ENCODE measurements around the gene NCDN.

The NCDN gene

DNA sequence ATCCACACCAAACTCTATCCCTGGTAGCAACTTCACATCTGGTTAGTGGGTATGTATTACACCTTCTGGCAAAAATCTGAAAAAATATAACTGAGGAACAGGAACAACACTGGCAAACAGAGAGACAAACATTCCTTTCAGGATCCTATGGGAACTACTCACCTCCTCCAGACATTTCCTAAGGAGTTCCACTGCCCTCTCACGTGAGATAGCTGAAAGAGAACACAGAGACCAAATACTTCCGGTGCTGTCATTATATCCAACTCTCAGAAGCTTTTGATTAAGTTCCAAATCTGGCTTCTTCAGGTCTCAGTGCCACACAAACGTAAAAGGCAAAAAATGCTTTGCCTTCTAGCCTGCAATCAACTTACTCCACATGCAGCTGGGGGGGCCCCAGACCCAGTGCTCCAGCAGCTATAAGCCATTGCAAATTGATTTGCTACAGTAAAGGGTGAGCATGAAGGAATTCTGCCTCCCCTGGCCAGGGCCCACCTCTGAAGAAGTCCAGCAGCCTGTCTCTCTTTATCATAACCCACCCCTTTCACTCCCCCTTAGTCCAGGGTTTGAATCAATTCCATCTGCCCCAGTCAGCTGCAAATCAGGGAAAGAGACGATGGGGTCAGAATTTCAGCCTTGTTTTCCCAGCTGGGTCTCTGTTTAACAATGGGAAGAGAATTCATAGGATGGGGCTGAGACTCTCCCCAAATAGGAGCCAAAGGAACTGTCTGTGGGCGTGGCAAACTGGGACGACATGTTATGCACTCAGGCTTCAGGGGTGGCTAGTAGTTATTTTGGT is 47.7 kb downstream of the NCDN start:
- in situ Hi-C loops (cut with HindIII; ENCODE audit: low sequenced_read_pairs): no loop called here
- no peak overlapping the region for H3K4me3 ChIP-seq (ENCODE audit: low read depth, low read length)
- TF ChIP-seq, protein P1, sequence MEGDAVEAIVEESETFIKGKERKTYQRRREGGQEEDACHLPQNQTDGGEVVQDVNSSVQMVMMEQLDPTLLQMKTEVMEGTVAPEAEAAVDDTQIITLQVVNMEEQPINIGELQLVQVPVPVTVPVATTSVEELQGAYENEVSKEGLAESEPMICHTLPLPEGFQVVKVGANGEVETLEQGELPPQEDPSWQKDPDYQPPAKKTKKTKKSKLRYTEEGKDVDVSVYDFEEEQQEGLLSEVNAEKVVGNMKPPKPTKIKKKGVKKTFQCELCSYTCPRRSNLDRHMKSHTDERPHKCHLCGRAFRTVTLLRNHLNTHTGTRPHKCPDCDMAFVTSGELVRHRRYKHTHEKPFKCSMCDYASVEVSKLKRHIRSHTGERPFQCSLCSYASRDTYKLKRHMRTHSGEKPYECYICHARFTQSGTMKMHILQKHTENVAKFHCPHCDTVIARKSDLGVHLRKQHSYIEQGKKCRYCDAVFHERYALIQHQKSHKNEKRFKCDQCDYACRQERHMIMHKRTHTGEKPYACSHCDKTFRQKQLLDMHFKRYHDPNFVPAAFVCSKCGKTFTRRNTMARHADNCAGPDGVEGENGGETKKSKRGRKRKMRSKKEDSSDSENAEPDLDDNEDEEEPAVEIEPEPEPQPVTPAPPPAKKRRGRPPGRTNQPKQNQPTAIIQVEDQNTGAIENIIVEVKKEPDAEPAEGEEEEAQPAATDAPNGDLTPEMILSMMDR (IDR thresholded peaks at IDR 0.05; ENCODE audit: low read depth, low read length): no peak
- peak; percentile 16 for DNase-seq (ENCODE audit: low read depth, low spot score)

DNA sequence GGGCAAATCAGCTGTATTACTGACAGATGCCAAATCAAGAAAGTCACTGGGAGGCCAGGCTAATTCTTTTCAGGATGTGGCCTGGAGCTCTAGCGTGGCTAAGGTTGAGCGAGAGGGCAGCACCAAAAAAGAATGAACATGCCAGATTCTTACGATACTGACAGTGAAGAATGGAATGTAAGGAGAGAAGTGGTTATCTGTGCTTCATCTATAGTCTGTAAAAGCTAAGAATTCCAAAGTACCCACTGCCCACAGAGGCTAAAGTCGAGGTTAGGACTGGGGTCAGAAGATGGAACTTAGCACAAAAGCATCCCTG is 48.2 kb downstream of the NCDN start:
- no peak overlapping the region for H3K4me3 ChIP-seq (ENCODE audit: low read depth, low read length)
- in situ Hi-C loops (cut with HindIII; ENCODE audit: low sequenced_read_pairs): no loop called here
- peak; percentile 23 for DNase-seq (ENCODE audit: low read depth, low spot score)
- TF ChIP-seq, protein P1 (IDR thresholded peaks at IDR 0.05; ENCODE audit: low read depth, low read length): no peak

DNA sequence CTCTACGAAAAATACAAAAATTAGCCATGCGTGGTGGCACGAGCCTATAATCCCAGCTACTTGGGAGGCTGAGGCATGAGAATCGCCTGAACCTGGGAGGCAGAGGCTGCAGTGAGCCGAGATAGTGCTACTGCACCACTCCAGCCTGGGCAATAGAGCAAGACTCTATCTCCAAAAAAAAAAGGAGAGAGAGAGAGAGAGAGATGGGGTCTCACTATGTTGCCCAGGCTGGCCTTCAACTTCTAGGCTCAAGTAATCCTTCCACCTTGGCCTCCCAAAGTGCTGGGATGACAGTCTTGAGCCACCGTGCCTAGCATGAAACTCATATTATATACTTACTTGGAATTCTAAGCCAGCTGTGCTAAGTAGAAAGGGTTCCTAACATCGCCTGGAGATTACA is 54.1 kb downstream of the NCDN start:
- in situ Hi-C loops (cut with HindIII; ENCODE audit: low sequenced_read_pairs): no loop called here
- no peak for DNase-seq (ENCODE audit: low read depth, low spot score)
- H3K4me3 ChIP-seq (ENCODE audit: low read depth, low read length): no peak overlapping the region
- TF ChIP-seq, protein P1 (IDR thresholded peaks at IDR 0.05; ENCODE audit: low read depth, low read length): no peak

DNA sequence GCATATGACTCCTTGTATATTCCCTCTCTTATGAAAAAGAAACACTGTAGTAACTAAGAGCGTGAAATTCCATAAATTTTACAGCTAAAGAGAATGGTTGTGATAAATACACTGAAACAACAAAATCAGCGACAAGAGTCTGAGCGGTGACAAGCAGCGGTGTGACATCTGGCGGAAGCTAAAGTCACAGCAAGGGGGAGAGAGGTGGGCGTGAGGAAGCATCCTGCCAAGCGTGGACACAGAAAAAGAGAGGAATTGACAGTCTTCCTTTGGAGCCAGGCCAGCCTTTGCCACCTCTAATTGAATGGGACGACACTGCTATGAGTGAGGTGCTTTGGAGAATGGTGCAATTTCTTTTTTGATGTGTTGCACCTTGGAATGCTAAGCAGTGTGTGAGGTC is 57.8 kb downstream of the NCDN start:
- no peak for DNase-seq (ENCODE audit: low read depth, low spot score)
- TF ChIP-seq, protein P1 (IDR thresholded peaks at IDR 0.05; ENCODE audit: low read depth, low read length): no peak
- H3K4me3 ChIP-seq (ENCODE audit: low read depth, low read length): no peak overlapping the region
- in situ Hi-C loops (cut with HindIII; ENCODE audit: low sequenced_read_pairs): no loop called here

Data from astrocyte of the spinal cord (primary cell).